ENCODE measurements around the gene MTIF3. TPM values are rescaled to one million over a fixed set of nuclear protein-coding genes. Genes with fewer than 3 reads are reported as not detected.

MTIF3 gene
- total RNA-seq, 4 donors from 2014 or later = 45.4 to 94.2 (median 65.9) TPM

- Histone ChIP-seq H3K4me1 (peaks cover 0 to 3% (median 0%) of the 10 kb centered on the region in 4 donors), H3K4me3 (no peak overlapping the region), H3K36me3 (no peaks in the 10 kb centered on the region), H3K9me3 (no peaks in the 10 kb centered on the region), H3K27ac (no peak overlapping the region), H3K27me3 (no peaks in the 10 kb centered on the region)
- 81 to 84% methylated on average over 11 to 12 of the region's 12 CpGs for WGBS, 2 donors
- TF ChIP-seq CTCF (IDR thresholded peaks at IDR 0.05) (no peak), POLR2A (IDR thresholded peaks at IDR 0.05) (no peak), EP300 (IDR thresholded peaks at IDR 0.05) (no peak)
- no peak for DNase-seq (ENCODE audit: low spot score in 2 of 2)
Observed at GRCh38 chr13:27461940-27462584, 11.7 kb upstream of the MTIF3 start.

- no peaks in the 10 kb centered on the region for H3K27me3 ChIP-seq
- H3K9me3 ChIP-seq = no peaks in the 10 kb centered on the region
- peak overlapping the region in 3 of 4 donors; percentile 20 to 37 (median 21) for H3K4me3 ChIP-seq
- no peaks in the 10 kb centered on the region for H3K36me3 ChIP-seq
- peak overlapping the region in 2 of 4 donors; percentile 64 for H3K27ac ChIP-seq
- TF ChIP-seq EP300 (IDR thresholded peaks at IDR 0.05) (no peak), CTCF (IDR thresholded peaks at IDR 0.05) (no peak)
- DNase-seq (ENCODE audit: low spot score in 2 of 2) = no peak
- H3K4me1 ChIP-seq = peaks cover 0 to 17% (median 0%) of the 10 kb centered on the region in 4 donors
- WGBS, 2 donors = 5% methylated on average over 5 of the region's 5 CpGs
Observed at GRCh38 chr13:27455331-27455855, 5.0 kb upstream of the MTIF3 start.

- H3K4me1 ChIP-seq = peaks cover 0 to 50% (median 17%) of the 10 kb centered on the region in 4 donors
- 1% methylated on average over 34 of the region's 34 CpGs for WGBS, 2 donors
- H3K4me3 ChIP-seq = peak overlapping the region; percentile 64 to 88 (median 78)
- H3K27me3 ChIP-seq = no peaks in the 10 kb centered on the region
- no peaks in the 10 kb centered on the region for H3K9me3 ChIP-seq
- no peak for DNase-seq (ENCODE audit: low spot score in 2 of 2)
- TF ChIP-seq POLR2A (IDR thresholded peaks at IDR 0.05) (no peak), EP300 (IDR thresholded peaks at IDR 0.05) (no peak), CTCF (IDR thresholded peaks at IDR 0.05) (no peak)
- H3K36me3 ChIP-seq = no peaks in the 10 kb centered on the region
- H3K27ac ChIP-seq = peak overlapping the region; percentile 87 to 98 (median 96)
Observed at GRCh38 chr13:27450921-27451471, 632 bp upstream of the MTIF3 start.

GRCh38 chr13:27449081-27449603, 1.2 kb downstream of the MTIF3 start:
- Histone ChIP-seq H3K4me3 (peak overlapping the region; percentile 64 to 88 (median 78)), H3K36me3 (peaks cover 0 to 6% (median 0%) of the 10 kb centered on the region in 3 donors), H3K4me1 (peaks cover 0 to 50% (median 17%) of the 10 kb centered on the region in 4 donors), H3K27me3 (no peaks in the 10 kb centered on the region), H3K27ac (peak overlapping the region; percentile 87 to 98 (median 96)), H3K9me3 (no peaks in the 10 kb centered on the region)
- no peak for DNase-seq (ENCODE audit: low spot score in 2 of 2)
- no peak for TF ChIP-seq EP300 (IDR thresholded peaks at IDR 0.05)
- no peak for TF ChIP-seq CTCF (IDR thresholded peaks at IDR 0.05)
- no peak for TF ChIP-seq POLR2A (IDR thresholded peaks at IDR 0.05)
- 53% methylated on average over 15 of the region's 15 CpGs for WGBS, 2 donors

GRCh38 chr13:27448308-27448707, 2.1 kb downstream of the MTIF3 start:
- H3K9me3 ChIP-seq = no peaks in the 10 kb centered on the region
- peak overlapping the region in 1 of 4 donors; percentile 15 for H3K4me3 ChIP-seq
- H3K36me3 ChIP-seq = peaks cover 0 to 6% (median 0%) of the 10 kb centered on the region in 3 donors
- peaks cover 0 to 50% (median 17%) of the 10 kb centered on the region in 4 donors for H3K4me1 ChIP-seq
- TF ChIP-seq POLR2A (IDR thresholded peaks at IDR 0.05) (no peak), EP300 (IDR thresholded peaks at IDR 0.05) (peak in 1 of 2 donors; percentile 11), CTCF (IDR thresholded peaks at IDR 0.05) (no peak)
- 71 to 75% methylated on average over 4 of the region's 4 CpGs for WGBS, 2 donors
- no peak for DNase-seq (ENCODE audit: low spot score in 2 of 2)
- peak overlapping the region in 3 of 4 donors; percentile 96 to 98 (median 97) for H3K27ac ChIP-seq
- no peaks in the 10 kb centered on the region for H3K27me3 ChIP-seq

All from tibial nerve (tissue), 4 donors.